ENCODE measurements around the gene PSD.

PSD gene

GRCh38 chr10:102420181-102420713 is 1.7 kb upstream of the PSD start:
- DNase-seq (ENCODE audit: low read depth in 2 of 2), result no peak

- peak in 1 of 2 donors; percentile 61 for DNase-seq (ENCODE audit: low read depth in 2 of 2)
Measured at GRCh38 chr10:102419269-102420180, 940 bp upstream of the PSD start.

GRCh38 chr10:102416695-102417094 is 1.9 kb downstream of the PSD start:
- no peak for DNase-seq (ENCODE audit: low read depth in 2 of 2)

- DNase-seq (ENCODE audit: low read depth in 2 of 2), result no peak
Measured at GRCh38 chr10:102416283-102416682, 2.3 kb downstream of the PSD start.

- no peak for DNase-seq (ENCODE audit: low read depth in 2 of 2)
Measured at GRCh38 chr10:102414749-102415148, 3.8 kb downstream of the PSD start.

- DNase-seq (ENCODE audit: low read depth in 2 of 2), result no peak
Measured at GRCh38 chr10:102413806-102414561, 4.6 kb downstream of the PSD start.

GRCh38 chr10:102413053-102413705 is 5.4 kb downstream of the PSD start:
- DNase-seq (ENCODE audit: low read depth in 2 of 2), result no peak

- no peak for DNase-seq (ENCODE audit: low read depth in 2 of 2)
Measured at GRCh38 chr10:102412293-102412692, 6.3 kb downstream of the PSD start.

- no peak for DNase-seq (ENCODE audit: low read depth in 2 of 2)
Measured at GRCh38 chr10:102411341-102412255, 7.0 kb downstream of the PSD start.

GRCh38 chr10:102410429-102411073 is 8.0 kb downstream of the PSD start:
- peak in 1 of 2 donors; percentile 64 for DNase-seq (ENCODE audit: low read depth in 2 of 2)

GRCh38 chr10:102409604-102410428 is 8.8 kb downstream of the PSD start:
- DNase-seq (ENCODE audit: low read depth in 2 of 2), result no peak

- peak; percentile 69 to 76 for DNase-seq (ENCODE audit: low read depth in 2 of 2)
Measured at GRCh38 chr10:102408728-102409603, 9.6 kb downstream of the PSD start.

GRCh38 chr10:102408131-102408727 is 10.4 kb downstream of the PSD start:
- no peak for DNase-seq (ENCODE audit: low read depth in 2 of 2)

- DNase-seq (ENCODE audit: low read depth in 2 of 2), result no peak
Measured at GRCh38 chr10:102407425-102408130, 11.0 kb downstream of the PSD start.

- DNase-seq (ENCODE audit: low read depth in 2 of 2), result no peak
Measured at GRCh38 chr10:102406815-102407214, 11.8 kb downstream of the PSD start.

GRCh38 chr10:102405632-102406031 is 13.0 kb downstream of the PSD start:
- DNase-seq (ENCODE audit: low read depth in 2 of 2), result no peak

- no peak for DNase-seq (ENCODE audit: low read depth in 2 of 2)
Measured at GRCh38 chr10:102405108-102405571, 13.4 kb downstream of the PSD start.
